Pancreas (tissue), 10 donors: Measurements from ENCODE around the gene BABAM2. TPM values are rescaled to one million over a fixed set of nuclear protein-coding genes. Genes with fewer than 3 reads are reported as not detected.
"Not testable (repeated sequence)": the region's sequence is repeated elsewhere in the genome, so short reads cannot be mapped to it uniquely, and the experiment has no call there.

ENCODE experiments used
- ATAC-seq, 4 donors: fragments of 200-7000 bp; cut with Tn5 transposase; one replicate each; pipeline versions ENCODE4 v1.8.0 to v1.9.1; 2020; ENCODE audit warnings: mild to moderate bottlenecking in 4 of 4, moderate library complexity in 4 of 4
- DNase-seq, 6 donors: peaks; one replicate each; pipeline ENCODE4 v3.0.0-alpha.2; 2020
- FAIRE-seq: peaks from 2 replicates; lab custom pipeline; 2012; peaks lifted over from hg19 to GRCh38; lab: Jason Lieb, UNC
- H3K27ac ChIP-seq, 4 donors: fragments of 200-600 bp; sonication (generic); 1 replicate in 3 of 4; 2 replicates in 1 of 4; pipeline versions ENCODE4 v1.5.0 to v1.8.0; 2020
- H3K27me3 ChIP-seq, 4 donors: fragments of 200-600 bp; one replicate each; pipeline ENCODE4 v1.8.0; 2021
- H3K36me3 ChIP-seq, 3 donors: fragments of 200-600 bp; sonication (generic) in 1 of 3; one replicate each; pipeline versions ENCODE4 v1.5.0 to v1.8.0; 2020 to 2021
- H3K4me1 ChIP-seq, 3 donors: fragments of 200-600 bp; one replicate each; pipeline ENCODE4 v1.8.0; 2021
- H3K4me3 ChIP-seq, 4 donors: fragments of 200-600 bp; sonication (generic) in 2 of 4; one replicate each; pipeline versions ENCODE4 v1.5.0 to v1.8.0; 2020 to 2021
- H3K9me3 ChIP-seq, 4 donors: fragments of 200-600 bp; one replicate each; pipeline ENCODE4 v1.8.0; 2021
- CTCF ChIP-seq, 4 donors: fragments of 200-600 bp; sonication (generic) in 3 of 4; IDR thresholded peaks; one replicate each; pipeline versions ENCODE4 v1.5.0 to v1.8.0; 2021; ENCODE audit warnings: antibody characterized with exemption in 4 of 4
- WGBS, 2 donors: extraction: QIAGEN DNeasy Blood & Tissue Kit; methylation state at CpG; one replicate each; pipeline ENCODE4 v1.1.7; 2013; 5-methylcytosine and 5-hydroxymethylcytosine counted together
- intact Hi-C, 3 donors: fragments of 100-400 bp; cut with DNase I; formaldehyde crosslinking; loops; one replicate each; pipeline versions ENCODE4 v1.11.1 to v1.14.2; 2022
- polyA plus RNA-seq, 2 donors: library from polyadenylated mRNA; stranded (reverse); fragments of 200-250 nt; gene quantifications; one replicate each; pipeline ENCODE4 v1.2.3, GENCODE V29; 2013
- total RNA-seq, 6 donors: library from RNA; stranded (reverse); fragmentation: NEBNext Ultra II Directional in 4 of 6; extraction: Animal tissue kit (Norgen Biotek cat#: 25700) in 4 of 6; gene quantifications; one replicate each; pipeline versions ENCODE4 v1.2.1 to v1.2.4, GENCODE V29; 2021 to 2023
- donor health status: healthy with polysubstance abuse.
- donor health status: DM: no; HTN: no; CAD: no; lungs with moderate emphysema.
- donor health status: DM: no; HTN: no; CAD: no.
- donor health status: control.
- donor health status: control.
- donor health status: Bipolar disorder and iron deficiency.
- donor health status: DM: yes; HTN: yes; CAD: no.
- donor health status: DM: no; HTN: no; CAD: no.
- donor health status: DM: no; HTN: no; CAD: no.
- donor health status: DM: yes; HTN: yes; CAD: no.

Gene BABAM2
- total and polyA plus RNA-seq, 8 donors, result 9.4 to 21.3 (median 15.6) TPM

GRCh38 chr2:28004086-28004485 lies 113.6 kb downstream of the BABAM2 start:
- intact Hi-C loops, result no loop called here
- H3K27ac ChIP-seq, result no peak overlapping the region
- no peaks in the 10 kb centered on the region for H3K36me3 ChIP-seq
- H3K9me3 ChIP-seq, result no peaks in the 10 kb centered on the region
- FAIRE-seq (no peak), DNase-seq (no peak), ATAC-seq (no peak)
- H3K27me3 ChIP-seq, result no peaks in the 10 kb centered on the region
- 71 to 79% methylated on average over 2 of the region's 2 CpGs for WGBS, 2 donors
- peaks cover 0 to 3% (median 0%) of the 10 kb centered on the region in 3 donors for H3K4me1 ChIP-seq
- no peak for TF ChIP-seq CTCF (IDR thresholded peaks at IDR 0.05)
- no peak overlapping the region for H3K4me3 ChIP-seq

GRCh38 chr2:28009732-28010131 lies 119.2 kb downstream of the BABAM2 start:
- TF ChIP-seq CTCF (IDR thresholded peaks at IDR 0.05), result no peak
- FAIRE-seq (no peak), ATAC-seq (no peak), DNase-seq (no peak)
- Histone ChIP-seq H3K27me3 (no peaks in the 10 kb centered on the region), H3K36me3 (no peaks in the 10 kb centered on the region), H3K4me3 (no peak overlapping the region), H3K9me3 (no peaks in the 10 kb centered on the region), H3K27ac (no peak overlapping the region), H3K4me1 (no peaks in the 10 kb centered on the region)
- intact Hi-C loops, result no loop called here

- 63 to 68% methylated on average over 3 of the region's 3 CpGs for WGBS, 2 donors
Observed at GRCh38 chr2:28011322-28011737, 120.8 kb downstream of the BABAM2 start.

GRCh38 chr2:28018474-28018873 lies 127.9 kb downstream of the BABAM2 start:
- H3K9me3 ChIP-seq, H3K4me3 ChIP-seq, intact Hi-C loops, H3K36me3 ChIP-seq, H3K27me3 ChIP-seq, DNase-seq, H3K4me1 ChIP-seq, ATAC-seq, FAIRE-seq, H3K27ac ChIP-seq: not testable (repeated sequence)
- WGBS, 2 donors, result 97% methylated on average over 2 of the region's 2 CpGs

More at GRCh38 chr2:28011322-28011737, 120.8 kb downstream of the BABAM2 start:
- H3K36me3 ChIP-seq, result no peaks in the 10 kb centered on the region
- no peaks in the 10 kb centered on the region for H3K9me3 ChIP-seq
- intact Hi-C loops, result no loop called here
- no peak overlapping the region for H3K27ac ChIP-seq
- TF ChIP-seq CTCF (IDR thresholded peaks at IDR 0.05), result no peak
- DNase-seq (no peak), ATAC-seq (no peak), FAIRE-seq (no peak)
- H3K27me3 ChIP-seq, result no peaks in the 10 kb centered on the region
- H3K4me1 ChIP-seq, result no peaks in the 10 kb centered on the region
- H3K4me3 ChIP-seq, result no peak overlapping the region

- FAIRE-seq, H3K4me1 ChIP-seq, H3K27ac ChIP-seq, ATAC-seq, DNase-seq, H3K4me3 ChIP-seq, intact Hi-C loops, H3K9me3 ChIP-seq, H3K27me3 ChIP-seq, H3K36me3 ChIP-seq: not testable (repeated sequence)
- 97 to 98% methylated on average over 2 of the region's 2 CpGs for WGBS, 2 donors
Observed at GRCh38 chr2:28019521-28019920, 129.0 kb downstream of the BABAM2 start.

GRCh38 chr2:28021898-28022297 lies 131.4 kb downstream of the BABAM2 start:
- intact Hi-C loops, result no loop called here
- Histone ChIP-seq H3K4me1 (no peaks in the 10 kb centered on the region), H3K4me3 (no peak overlapping the region), H3K9me3 (no peaks in the 10 kb centered on the region), H3K36me3 (no peaks in the 10 kb centered on the region), H3K27me3 (no peaks in the 10 kb centered on the region), H3K27ac (no peak overlapping the region)
- FAIRE-seq (no peak), ATAC-seq (no peak), DNase-seq (no peak)
- no peak for TF ChIP-seq CTCF (IDR thresholded peaks at IDR 0.05)
- 87 to 88% methylated on average over 9 of the region's 9 CpGs for WGBS, 2 donors
